Measurements from ENCODE around the gene TPST2. TPM values are rescaled to one million over a fixed set of nuclear protein-coding genes. Genes with fewer than 3 reads are reported as not detected.

The TPST2 gene
- total RNA-seq, 1 experiment from 2014 or later, result 11.8 TPM

DNA sequence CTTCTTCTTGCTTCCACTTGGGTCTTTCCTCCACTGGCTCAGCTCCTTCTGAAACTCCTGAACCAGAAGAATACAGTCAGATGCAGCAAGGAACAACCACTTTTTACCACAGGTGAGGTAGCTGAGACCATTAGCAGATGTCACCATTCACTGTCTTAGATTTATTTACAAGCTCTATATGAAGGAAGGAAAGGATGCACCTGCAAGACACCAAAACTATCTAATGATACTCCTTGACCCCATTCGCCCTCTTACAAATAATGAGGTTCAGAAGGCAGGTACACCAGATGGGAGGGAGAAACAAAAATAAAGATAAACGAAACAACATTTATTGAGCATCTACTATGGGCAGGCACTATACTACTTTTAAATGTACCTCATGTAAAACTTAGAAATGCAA lies 87.9 kb downstream of the TPST2 start:
- H3K9me3 ChIP-seq (ENCODE audit: control insufficient read depth in 1 of 2, insufficient read depth in 1 of 2, low read depth in 1 of 2, low read length in 2 of 2), result no peaks in the 10 kb centered on the region
- 0 out of 2 replicates have a peak, but pooled peaks cover 3% of the 10 kb centered on the region for H3K79me2 ChIP-seq (ENCODE audit: insufficient read depth, low read length)
- no peaks in the 10 kb centered on the region for H3K4me1 ChIP-seq (ENCODE audit: control insufficient read depth in 1 of 2, insufficient read depth in 2 of 2, low read length in 2 of 2)
- no peaks in the 10 kb centered on the region for H3K27me3 ChIP-seq (ENCODE audit: insufficient read depth, low read length)
- H3K27ac ChIP-seq (ENCODE audit: low read depth, low read length), result no peak overlapping the region
- CTCF ChIA-PET, result interaction anchor here (2.3 kb wide), 1 partner anchor 18 kb away, joined by 7 read pairs; the partner anchor contains the start of genes HPS4 and SRRD
- intact Hi-C loops (cut with micrococcal nuclease), result loop anchor here (5.0 kb wide), 1 partner anchor 165 kb away; no protein-coding TSS in a partner anchor
- RAD21 ChIA-PET (ENCODE audit: low non-redundant PET in 1 of 2, low total read pairs in 2 of 2, uncharacterized antibody in 2 of 2, unreplicated experiment in 2 of 2), result no interaction called here
- no peak overlapping the region for H3K4me3 ChIP-seq (replicated peaks in 1 of 2; ENCODE audit: low read depth in 1 of 2, low read length in 2 of 2)
- H3K9ac ChIP-seq (ENCODE audit: low read length), result no peak overlapping the region
- DNase-seq (ENCODE audit: low read depth, low spot score) (no peak), ATAC-seq (no peak)
- no TSS peak for BruUV-seq (replicated peaks)
- TF ChIP-seq POLR2AphosphoS5 (IDR thresholded peaks at IDR 0.05; ENCODE audit: low read depth, low read length), result no peak
- TF ChIP-seq, protein P1, sequence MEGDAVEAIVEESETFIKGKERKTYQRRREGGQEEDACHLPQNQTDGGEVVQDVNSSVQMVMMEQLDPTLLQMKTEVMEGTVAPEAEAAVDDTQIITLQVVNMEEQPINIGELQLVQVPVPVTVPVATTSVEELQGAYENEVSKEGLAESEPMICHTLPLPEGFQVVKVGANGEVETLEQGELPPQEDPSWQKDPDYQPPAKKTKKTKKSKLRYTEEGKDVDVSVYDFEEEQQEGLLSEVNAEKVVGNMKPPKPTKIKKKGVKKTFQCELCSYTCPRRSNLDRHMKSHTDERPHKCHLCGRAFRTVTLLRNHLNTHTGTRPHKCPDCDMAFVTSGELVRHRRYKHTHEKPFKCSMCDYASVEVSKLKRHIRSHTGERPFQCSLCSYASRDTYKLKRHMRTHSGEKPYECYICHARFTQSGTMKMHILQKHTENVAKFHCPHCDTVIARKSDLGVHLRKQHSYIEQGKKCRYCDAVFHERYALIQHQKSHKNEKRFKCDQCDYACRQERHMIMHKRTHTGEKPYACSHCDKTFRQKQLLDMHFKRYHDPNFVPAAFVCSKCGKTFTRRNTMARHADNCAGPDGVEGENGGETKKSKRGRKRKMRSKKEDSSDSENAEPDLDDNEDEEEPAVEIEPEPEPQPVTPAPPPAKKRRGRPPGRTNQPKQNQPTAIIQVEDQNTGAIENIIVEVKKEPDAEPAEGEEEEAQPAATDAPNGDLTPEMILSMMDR (IDR thresholded peaks at IDR 0.05 in 2 of 3, conservative IDR thresholded peaks at IDR 0.05 in 1 of 3; ENCODE audit: borderline replicate concordance in 1 of 3, insufficient read depth in 1 of 3, low read depth in 2 of 3, low read length in 2 of 3), result no peak
- no peak for TF ChIP-seq CEBPB (IDR thresholded peaks at IDR 0.05; ENCODE audit: low read depth)
- TF ChIP-seq, protein P2, sequence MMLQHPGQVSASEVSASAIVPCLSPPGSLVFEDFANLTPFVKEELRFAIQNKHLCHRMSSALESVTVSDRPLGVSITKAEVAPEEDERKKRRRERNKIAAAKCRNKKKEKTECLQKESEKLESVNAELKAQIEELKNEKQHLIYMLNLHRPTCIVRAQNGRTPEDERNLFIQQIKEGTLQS (IDR thresholded peaks at IDR 0.05), result no peak
- TF ChIP-seq EZH2phosphoT487 (IDR thresholded peaks at IDR 0.05; ENCODE audit: borderline replicate concordance), result no peak
- no peak for TF ChIP-seq ZFX (IDR thresholded peaks at IDR 0.05)
- no peak for TF ChIP-seq FOSL1 (IDR thresholded peaks at IDR 0.05; ENCODE audit: low read depth)
- TF ChIP-seq, protein P3, sequence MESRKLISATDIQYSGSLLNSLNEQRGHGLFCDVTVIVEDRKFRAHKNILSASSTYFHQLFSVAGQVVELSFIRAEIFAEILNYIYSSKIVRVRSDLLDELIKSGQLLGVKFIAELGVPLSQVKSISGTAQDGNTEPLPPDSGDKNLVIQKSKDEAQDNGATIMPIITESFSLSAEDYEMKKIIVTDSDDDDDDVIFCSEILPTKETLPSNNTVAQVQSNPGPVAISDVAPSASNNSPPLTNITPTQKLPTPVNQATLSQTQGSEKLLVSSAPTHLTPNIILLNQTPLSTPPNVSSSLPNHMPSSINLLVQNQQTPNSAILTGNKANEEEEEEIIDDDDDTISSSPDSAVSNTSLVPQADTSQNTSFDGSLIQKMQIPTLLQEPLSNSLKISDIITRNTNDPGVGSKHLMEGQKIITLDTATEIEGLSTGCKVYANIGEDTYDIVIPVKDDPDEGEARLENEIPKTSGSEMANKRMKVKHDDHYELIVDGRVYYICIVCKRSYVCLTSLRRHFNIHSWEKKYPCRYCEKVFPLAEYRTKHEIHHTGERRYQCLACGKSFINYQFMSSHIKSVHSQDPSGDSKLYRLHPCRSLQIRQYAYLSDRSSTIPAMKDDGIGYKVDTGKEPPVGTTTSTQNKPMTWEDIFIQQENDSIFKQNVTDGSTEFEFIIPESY (IDR thresholded peaks at IDR 0.05; ENCODE audit: extremely low read depth, insufficient replicate concordance, low read length), result no peak
- TF ChIP-seq, protein P4, sequence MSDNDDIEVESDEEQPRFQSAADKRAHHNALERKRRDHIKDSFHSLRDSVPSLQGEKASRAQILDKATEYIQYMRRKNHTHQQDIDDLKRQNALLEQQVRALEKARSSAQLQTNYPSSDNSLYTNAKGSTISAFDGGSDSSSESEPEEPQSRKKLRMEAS (IDR thresholded peaks at IDR 0.05), result no peak
- no peak for TF ChIP-seq SP1 (IDR thresholded peaks at IDR 0.05; ENCODE audit: low read depth)
- TF ChIP-seq, protein P5, sequence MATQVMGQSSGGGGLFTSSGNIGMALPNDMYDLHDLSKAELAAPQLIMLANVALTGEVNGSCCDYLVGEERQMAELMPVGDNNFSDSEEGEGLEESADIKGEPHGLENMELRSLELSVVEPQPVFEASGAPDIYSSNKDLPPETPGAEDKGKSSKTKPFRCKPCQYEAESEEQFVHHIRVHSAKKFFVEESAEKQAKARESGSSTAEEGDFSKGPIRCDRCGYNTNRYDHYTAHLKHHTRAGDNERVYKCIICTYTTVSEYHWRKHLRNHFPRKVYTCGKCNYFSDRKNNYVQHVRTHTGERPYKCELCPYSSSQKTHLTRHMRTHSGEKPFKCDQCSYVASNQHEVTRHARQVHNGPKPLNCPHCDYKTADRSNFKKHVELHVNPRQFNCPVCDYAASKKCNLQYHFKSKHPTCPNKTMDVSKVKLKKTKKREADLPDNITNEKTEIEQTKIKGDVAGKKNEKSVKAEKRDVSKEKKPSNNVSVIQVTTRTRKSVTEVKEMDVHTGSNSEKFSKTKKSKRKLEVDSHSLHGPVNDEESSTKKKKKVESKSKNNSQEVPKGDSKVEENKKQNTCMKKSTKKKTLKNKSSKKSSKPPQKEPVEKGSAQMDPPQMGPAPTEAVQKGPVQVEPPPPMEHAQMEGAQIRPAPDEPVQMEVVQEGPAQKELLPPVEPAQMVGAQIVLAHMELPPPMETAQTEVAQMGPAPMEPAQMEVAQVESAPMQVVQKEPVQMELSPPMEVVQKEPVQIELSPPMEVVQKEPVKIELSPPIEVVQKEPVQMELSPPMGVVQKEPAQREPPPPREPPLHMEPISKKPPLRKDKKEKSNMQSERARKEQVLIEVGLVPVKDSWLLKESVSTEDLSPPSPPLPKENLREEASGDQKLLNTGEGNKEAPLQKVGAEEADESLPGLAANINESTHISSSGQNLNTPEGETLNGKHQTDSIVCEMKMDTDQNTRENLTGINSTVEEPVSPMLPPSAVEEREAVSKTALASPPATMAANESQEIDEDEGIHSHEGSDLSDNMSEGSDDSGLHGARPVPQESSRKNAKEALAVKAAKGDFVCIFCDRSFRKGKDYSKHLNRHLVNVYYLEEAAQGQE (IDR thresholded peaks at IDR 0.05; ENCODE audit: low read depth), result no peak
- no peak for TF ChIP-seq POLR2A (IDR thresholded peaks at IDR 0.05; ENCODE audit: borderline replicate concordance, extremely low read depth, insufficient read depth, insufficient read length)
- no peak for TF ChIP-seq EGR1 (IDR thresholded peaks at IDR 0.05; ENCODE audit: low read depth)
- no peak for TF ChIP-seq ZNF274 (IDR thresholded peaks at IDR 0.05; ENCODE audit: low read depth, low read length)
- TF ChIP-seq RAD21 (IDR thresholded peaks at IDR 0.05; ENCODE audit: low read depth), result no peak
- no peak for TF ChIP-seq EZH2 (IDR thresholded peaks at IDR 0.05)
- no peak for TF ChIP-seq CBX3 (IDR thresholded peaks at IDR 0.05; ENCODE audit: low read depth)
- TF ChIP-seq ELF1 (IDR thresholded peaks at IDR 0.05; ENCODE audit: borderline replicate concordance, low read depth), result no peak
- no peak for TF ChIP-seq JUND (IDR thresholded peaks at IDR 0.05)
- no peak for TF ChIP-seq YY1 (IDR thresholded peaks at IDR 0.05; ENCODE audit: extremely low read depth, insufficient replicate concordance, low read depth, low read length)
- H3K4me2 ChIP-seq (ENCODE audit: low read length), result no peak overlapping the region
- POLR2A ChIA-PET, result no interaction called here
- H4K20me1 ChIP-seq (ENCODE audit: insufficient read depth), result no peaks in the 10 kb centered on the region
- peaks cover 56 to 62% of the 10 kb centered on the region in 2 experiments for H3K36me3 ChIP-seq (ENCODE audit: control insufficient read depth in 1 of 2, insufficient read depth in 2 of 2, low read length in 2 of 2)
- no peak overlapping the region for H2AFZ ChIP-seq (ENCODE audit: low read depth, low read length, poor library complexity, severe bottlenecking)
- no peaks in the 10 kb centered on the region for H3K9me2 ChIP-seq (ENCODE audit: insufficient read depth)

Data from HCT116 (cell line).